WTC11 (cell line): ENCODE data around the gene PDIA6. TPM values are rescaled to one million over a fixed set of nuclear protein-coding genes. Genes with fewer than 3 reads are reported as not detected.

Source experiments
- ATAC-seq: fragments of 200-7000 bp; cut with Tn5 transposase; 2 replicates; pipeline ENCODE4 v1.10.0; 2021; ENCODE audit warnings: mild to moderate bottlenecking, moderate library complexity
- CTCF ChIA-PET: fragments of 300-600 bp; sonication (Branson Sonifier 250); formaldehyde crosslinking; loops from one replicate; lab custom pipeline; 2021; ENCODE audit warnings: antibody characterized with exemption; lab: Charles Lee
- POLR2A ChIA-PET: fragments of 350-600 bp; sonication (Branson Sonifier 250); formaldehyde crosslinking; loops from one replicate; lab custom pipeline; 2021; ENCODE audit warnings: antibody characterized with exemption; lab: Charles Lee
- DNase-seq: peaks from one replicate; pipeline ENCODE4 v3.0.0; 2021; ENCODE audit warnings: low spot score
- H3K27ac Mint-ChIP-seq: 2 replicates; pipeline ENCODE4 v1.8.0; 2021; ENCODE audit warnings: mixed read lengths
- H3K27me3 Mint-ChIP-seq: 2 replicates; pipeline ENCODE4 v1.8.0; 2021; ENCODE audit warnings: low read depth, mild to moderate bottlenecking, moderate library complexity, mixed read lengths
- H3K36me3 Mint-ChIP-seq: 2 replicates; pipeline ENCODE4 v1.8.0; 2021; ENCODE audit warnings: mixed read lengths
- H3K4me1 Mint-ChIP-seq: 2 replicates; pipeline ENCODE4 v1.8.0; 2022; ENCODE audit warnings: mixed read lengths
- H3K4me3 Mint-ChIP-seq: 2 replicates; pipeline ENCODE4 v1.8.0; 2021; ENCODE audit warnings: mild to moderate bottlenecking, moderate library complexity, mixed read lengths
- H3K9me3 Mint-ChIP-seq: 2 replicates; pipeline ENCODE4 v1.8.0; 2021; ENCODE audit warnings: mixed read lengths
- CREM ChIP-seq: sonication (generic); formaldehyde crosslinking; IDR thresholded peaks from 2 replicates; pipeline ENCODE4 v1.8.1; 2022; ENCODE audit warnings: mild to moderate bottlenecking, missing genetic modification reagents, moderate library complexity
- E2F4 ChIP-seq: sonication (generic); formaldehyde crosslinking; IDR thresholded peaks from 2 replicates; pipeline ENCODE4 v1.8.1; 2022; ENCODE audit warnings: low read depth, mild to moderate bottlenecking, moderate library complexity, missing genetic modification reagents, borderline replicate concordance
- EMX1 ChIP-seq: fragments of 250-450 bp; sonication (Bioruptor Pico); IDR thresholded peaks from 2 replicates; pipeline ENCODE4 v1.8.0; 2021; ENCODE audit warnings: mild to moderate bottlenecking
- FOXK1 ChIP-seq: sonication (generic); formaldehyde crosslinking; IDR thresholded peaks from 2 replicates; pipeline ENCODE4 v1.8.0; 2022; ENCODE audit warnings: mild to moderate bottlenecking, moderate library complexity, missing genetic modification reagents
- HMGA2 ChIP-seq: fragments of 250-450 bp; sonication (Bioruptor Pico); IDR thresholded peaks from 2 replicates; pipeline ENCODE4 v1.4.0; 2021; ENCODE audit warnings: mild to moderate bottlenecking, moderate library complexity
- OVOL2 ChIP-seq: fragments of 250-450 bp; sonication (Bioruptor Pico); IDR thresholded peaks from 2 replicates; pipeline ENCODE4 v1.9.0; 2021; ENCODE audit warnings: mild to moderate bottlenecking, borderline replicate concordance
- PRRX2 ChIP-seq: fragments of 250-450 bp; sonication (Bioruptor Pico); IDR thresholded peaks from 2 replicates; pipeline ENCODE4 v1.8.0; 2021; ENCODE audit warnings: mild to moderate bottlenecking
- RORB ChIP-seq: fragments of 250-450 bp; sonication (Bioruptor Pico); IDR thresholded peaks from 2 replicates; pipeline ENCODE4 v1.9.0; 2021; ENCODE audit warnings: mild to moderate bottlenecking
- SOX15 ChIP-seq: fragments of 250-450 bp; sonication (Bioruptor Pico); IDR thresholded peaks from 2 replicates; pipeline ENCODE4 v1.9.0; 2021; ENCODE audit warnings: mild to moderate bottlenecking
- USF1 ChIP-seq: sonication (generic); formaldehyde crosslinking; IDR thresholded peaks from 2 replicates; pipeline ENCODE4 v1.8.0; 2022; ENCODE audit warnings: mild to moderate bottlenecking, missing genetic modification reagents
- ZNF396 ChIP-seq: fragments of 250-450 bp; sonication (Bioruptor Pico); IDR thresholded peaks from 2 replicates; pipeline ENCODE4 v1.8.0; 2021; ENCODE audit warnings: mild to moderate bottlenecking, moderate library complexity, borderline replicate concordance
- ZNF532 ChIP-seq: fragments of 250-450 bp; sonication (Bioruptor Pico); IDR thresholded peaks from 2 replicates; pipeline ENCODE4 v1.9.0; 2021; ENCODE audit warnings: mild to moderate bottlenecking, borderline replicate concordance
- total RNA-seq: library from RNA; stranded (reverse); gene quantifications from 3 replicates; pipeline ENCODE4 v1.2.3, GENCODE V29; 2021
- TF ChIP-seq, protein P1 (sequence below): sonication (generic); formaldehyde crosslinking; IDR thresholded peaks from 2 replicates; pipeline ENCODE4 v1.8.1; 2023; ENCODE audit warnings: mild to moderate bottlenecking, moderate library complexity, missing genetic modification reagents
- TF ChIP-seq, protein P2 (sequence below): sonication (generic); formaldehyde crosslinking; IDR thresholded peaks from 2 replicates; pipeline ENCODE4 v1.8.0; 2022; ENCODE audit warnings: mild to moderate bottlenecking, missing genetic modification reagents
- TF ChIP-seq, protein P3 (sequence below): fragments of 200-600 bp; IDR thresholded peaks from 2 replicates; pipeline ENCODE4 v1.8.0; 2022; ENCODE audit warnings: antibody characterized with exemption
- TF ChIP-seq, protein P4 (sequence below): sonication (generic); formaldehyde crosslinking; IDR thresholded peaks from 2 replicates; pipeline ENCODE4 v1.8.0; 2022; ENCODE audit warnings: missing genetic modification reagents
- TF ChIP-seq, protein P5 (sequence below): sonication (generic); formaldehyde crosslinking; IDR thresholded peaks from 2 replicates; pipeline ENCODE4 v1.8.1; 2022; ENCODE audit warnings: missing genetic modification reagents, borderline replicate concordance

PDIA6 gene
- total RNA-seq, 1 experiment from 2014 or later = 331 TPM

DNA sequence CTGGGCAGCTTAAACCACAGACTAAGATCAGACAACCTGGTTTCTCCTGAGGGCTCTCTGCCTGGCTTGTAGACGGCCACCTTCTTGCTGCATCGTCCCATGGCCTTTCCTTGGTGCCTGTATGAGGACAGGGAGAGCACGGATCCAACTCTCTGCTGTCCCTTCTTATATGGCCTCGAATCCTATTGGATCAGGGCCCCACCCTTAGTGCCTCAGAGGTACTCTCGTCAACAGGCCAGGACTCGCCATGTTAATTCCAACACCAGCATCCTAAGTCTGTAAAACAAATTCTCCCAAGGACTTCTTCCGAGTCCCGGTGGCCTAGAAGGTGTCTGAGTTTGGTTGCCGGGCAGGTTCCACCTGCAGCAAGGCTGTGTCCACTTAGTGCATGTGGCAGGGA lies 51.0 kb downstream of the PDIA6 start (continued):
- TF ChIP-seq E2F4 (CRISPR knock-in tag) (no peak), RORB (CRISPR knock-in tag) (no peak), PRRX2 (CRISPR knock-in tag) (no peak), EMX1 (no peak), FOXK1 (CRISPR knock-in tag) (no peak)
- TF ChIP-seq, protein P1, sequence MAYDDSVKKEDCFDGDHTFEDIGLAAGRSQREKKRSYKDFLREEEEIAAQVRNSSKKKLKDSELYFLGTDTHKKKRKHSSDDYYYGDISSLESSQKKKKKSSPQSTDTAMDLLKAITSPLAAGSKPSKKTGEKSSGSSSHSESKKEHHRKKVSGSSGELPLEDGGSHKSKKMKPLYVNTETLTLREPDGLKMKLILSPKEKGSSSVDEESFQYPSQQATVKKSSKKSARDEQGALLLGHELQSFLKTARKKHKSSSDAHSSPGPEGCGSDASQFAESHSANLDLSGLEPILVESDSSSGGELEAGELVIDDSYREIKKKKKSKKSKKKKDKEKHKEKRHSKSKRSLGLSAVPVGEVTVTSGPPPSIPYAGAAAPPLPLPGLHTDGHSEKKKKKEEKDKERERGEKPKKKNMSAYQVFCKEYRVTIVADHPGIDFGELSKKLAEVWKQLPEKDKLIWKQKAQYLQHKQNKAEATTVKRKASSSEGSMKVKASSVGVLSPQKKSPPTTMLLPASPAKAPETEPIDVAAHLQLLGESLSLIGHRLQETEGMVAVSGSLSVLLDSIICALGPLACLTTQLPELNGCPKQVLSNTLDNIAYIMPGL (CRISPR knock-in tag) = no peak

- H3K27me3 Mint-ChIP-seq = no peaks in the 10 kb centered on the region; the same call in 1 of the 2 replicates
- H3K4me3 Mint-ChIP-seq = no peak overlapping the region
- H3K4me1 Mint-ChIP-seq = no peaks in the 10 kb centered on the region
- ATAC-seq (no peak), DNase-seq (no peak)
- H3K27ac Mint-ChIP-seq = no peak overlapping the region
- POLR2A ChIA-PET = no interaction called here
- no peaks in the 10 kb centered on the region for H3K9me3 Mint-ChIP-seq
- CTCF ChIA-PET = no interaction called here
- no peaks in the 10 kb centered on the region for H3K36me3 Mint-ChIP-seq
- no peak for TF ChIP-seq CREM (CRISPR knock-in tag)
- TF ChIP-seq, protein P2, sequence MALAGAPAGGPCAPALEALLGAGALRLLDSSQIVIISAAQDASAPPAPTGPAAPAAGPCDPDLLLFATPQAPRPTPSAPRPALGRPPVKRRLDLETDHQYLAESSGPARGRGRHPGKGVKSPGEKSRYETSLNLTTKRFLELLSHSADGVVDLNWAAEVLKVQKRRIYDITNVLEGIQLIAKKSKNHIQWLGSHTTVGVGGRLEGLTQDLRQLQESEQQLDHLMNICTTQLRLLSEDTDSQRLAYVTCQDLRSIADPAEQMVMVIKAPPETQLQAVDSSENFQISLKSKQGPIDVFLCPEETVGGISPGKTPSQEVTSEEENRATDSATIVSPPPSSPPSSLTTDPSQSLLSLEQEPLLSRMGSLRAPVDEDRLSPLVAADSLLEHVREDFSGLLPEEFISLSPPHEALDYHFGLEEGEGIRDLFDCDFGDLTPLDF (CRISPR knock-in tag) = no peak
- no peak for TF ChIP-seq HMGA2 (CRISPR knock-in tag)
- TF ChIP-seq, protein P3, sequence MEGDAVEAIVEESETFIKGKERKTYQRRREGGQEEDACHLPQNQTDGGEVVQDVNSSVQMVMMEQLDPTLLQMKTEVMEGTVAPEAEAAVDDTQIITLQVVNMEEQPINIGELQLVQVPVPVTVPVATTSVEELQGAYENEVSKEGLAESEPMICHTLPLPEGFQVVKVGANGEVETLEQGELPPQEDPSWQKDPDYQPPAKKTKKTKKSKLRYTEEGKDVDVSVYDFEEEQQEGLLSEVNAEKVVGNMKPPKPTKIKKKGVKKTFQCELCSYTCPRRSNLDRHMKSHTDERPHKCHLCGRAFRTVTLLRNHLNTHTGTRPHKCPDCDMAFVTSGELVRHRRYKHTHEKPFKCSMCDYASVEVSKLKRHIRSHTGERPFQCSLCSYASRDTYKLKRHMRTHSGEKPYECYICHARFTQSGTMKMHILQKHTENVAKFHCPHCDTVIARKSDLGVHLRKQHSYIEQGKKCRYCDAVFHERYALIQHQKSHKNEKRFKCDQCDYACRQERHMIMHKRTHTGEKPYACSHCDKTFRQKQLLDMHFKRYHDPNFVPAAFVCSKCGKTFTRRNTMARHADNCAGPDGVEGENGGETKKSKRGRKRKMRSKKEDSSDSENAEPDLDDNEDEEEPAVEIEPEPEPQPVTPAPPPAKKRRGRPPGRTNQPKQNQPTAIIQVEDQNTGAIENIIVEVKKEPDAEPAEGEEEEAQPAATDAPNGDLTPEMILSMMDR = no peak
- TF ChIP-seq, protein P4, sequence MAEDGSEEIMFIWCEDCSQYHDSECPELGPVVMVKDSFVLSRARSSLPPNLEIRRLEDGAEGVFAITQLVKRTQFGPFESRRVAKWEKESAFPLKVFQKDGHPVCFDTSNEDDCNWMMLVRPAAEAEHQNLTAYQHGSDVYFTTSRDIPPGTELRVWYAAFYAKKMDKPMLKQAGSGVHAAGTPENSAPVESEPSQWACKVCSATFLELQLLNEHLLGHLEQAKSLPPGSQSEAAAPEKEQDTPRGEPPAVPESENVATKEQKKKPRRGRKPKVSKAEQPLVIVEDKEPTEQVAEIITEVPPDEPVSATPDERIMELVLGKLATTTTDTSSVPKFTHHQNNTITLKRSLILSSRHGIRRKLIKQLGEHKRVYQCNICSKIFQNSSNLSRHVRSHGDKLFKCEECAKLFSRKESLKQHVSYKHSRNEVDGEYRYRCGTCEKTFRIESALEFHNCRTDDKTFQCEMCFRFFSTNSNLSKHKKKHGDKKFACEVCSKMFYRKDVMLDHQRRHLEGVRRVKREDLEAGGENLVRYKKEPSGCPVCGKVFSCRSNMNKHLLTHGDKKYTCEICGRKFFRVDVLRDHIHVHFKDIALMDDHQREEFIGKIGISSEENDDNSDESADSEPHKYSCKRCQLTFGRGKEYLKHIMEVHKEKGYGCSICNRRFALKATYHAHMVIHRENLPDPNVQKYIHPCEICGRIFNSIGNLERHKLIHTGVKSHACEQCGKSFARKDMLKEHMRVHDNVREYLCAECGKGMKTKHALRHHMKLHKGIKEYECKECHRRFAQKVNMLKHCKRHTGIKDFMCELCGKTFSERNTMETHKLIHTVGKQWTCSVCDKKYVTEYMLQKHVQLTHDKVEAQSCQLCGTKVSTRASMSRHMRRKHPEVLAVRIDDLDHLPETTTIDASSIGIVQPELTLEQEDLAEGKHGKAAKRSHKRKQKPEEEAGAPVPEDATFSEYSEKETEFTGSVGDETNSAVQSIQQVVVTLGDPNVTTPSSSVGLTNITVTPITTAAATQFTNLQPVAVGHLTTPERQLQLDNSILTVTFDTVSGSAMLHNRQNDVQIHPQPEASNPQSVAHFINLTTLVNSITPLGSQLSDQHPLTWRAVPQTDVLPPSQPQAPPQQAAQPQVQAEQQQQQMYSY (CRISPR knock-in tag) = no peak
- no peak for TF ChIP-seq USF1 (CRISPR knock-in tag)
- no peak for TF ChIP-seq OVOL2
- no peak for TF ChIP-seq SOX15 (CRISPR knock-in tag)
- TF ChIP-seq ZNF396 (CRISPR knock-in tag) = no peak
- TF ChIP-seq, protein P5, sequence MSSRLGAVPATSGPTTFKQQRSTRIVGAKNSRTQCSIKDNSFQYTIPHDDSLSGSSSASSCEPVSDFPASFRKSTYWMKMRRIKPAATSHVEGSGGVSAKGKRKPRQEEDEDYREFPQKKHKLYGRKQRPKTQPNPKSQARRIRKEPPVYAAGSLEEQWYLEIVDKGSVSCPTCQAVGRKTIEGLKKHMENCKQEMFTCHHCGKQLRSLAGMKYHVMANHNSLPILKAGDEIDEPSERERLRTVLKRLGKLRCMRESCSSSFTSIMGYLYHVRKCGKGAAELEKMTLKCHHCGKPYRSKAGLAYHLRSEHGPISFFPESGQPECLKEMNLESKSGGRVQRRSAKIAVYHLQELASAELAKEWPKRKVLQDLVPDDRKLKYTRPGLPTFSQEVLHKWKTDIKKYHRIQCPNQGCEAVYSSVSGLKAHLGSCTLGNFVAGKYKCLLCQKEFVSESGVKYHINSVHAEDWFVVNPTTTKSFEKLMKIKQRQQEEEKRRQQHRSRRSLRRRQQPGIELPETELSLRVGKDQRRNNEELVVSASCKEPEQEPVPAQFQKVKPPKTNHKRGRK (CRISPR knock-in tag) = no peak
- no peak for TF ChIP-seq ZNF532 (CRISPR knock-in tag)
These were observed 51.6 kb downstream of the PDIA6 start for GRCh38 chr2:10760794-10761504.
